Astrocyte (in vitro differentiated cells and primary cell): ENCODE results near the gene CHRNA4. TPM values are rescaled to one million over a fixed set of nuclear protein-coding genes. Genes with fewer than 3 reads are reported as not detected.

Source experiments
- DNase-seq: peaks from one replicate; pipeline ENCODE4 v3.0.0-alpha.2; 2010; ENCODE audit warnings: low read depth
- FAIRE-seq: peaks from 2 replicates; lab custom pipeline; 2011; peaks lifted over from hg19 to GRCh38; lab: Jason Lieb, UNC
- H2AFZ ChIP-seq: 2 replicates; pipeline ENCODE4 v1.6.0; 2012; ENCODE audit warnings: low read depth, low read length, inconsistent platforms
- H3K27ac ChIP-seq: 2 replicates; pipeline ENCODE4 v1.5.1; 2011; ENCODE audit warnings: low read depth, low read length, inconsistent platforms
- H3K27me3 ChIP-seq: 2 replicates; pipeline ENCODE4 v1.6.0; 2011; ENCODE audit warnings: low read length, inconsistent platforms; ENCODE audit not compliant: insufficient read depth
- H3K36me3 ChIP-seq: 2 replicates; pipeline ENCODE4 v1.5.1; 2011; ENCODE audit warnings: low read length, inconsistent platforms; ENCODE audit not compliant: insufficient read depth
- H3K4me1 ChIP-seq: 2 replicates; pipeline ENCODE4 v1.5.1; 2011; ENCODE audit warnings: low read length, inconsistent platforms; ENCODE audit not compliant: insufficient read depth
- H3K4me2 ChIP-seq: 2 replicates; pipeline ENCODE4 v1.6.0; 2012; ENCODE audit warnings: low read length, inconsistent platforms
- H3K4me3 ChIP-seq: 2 replicates; pipeline ENCODE4 v1.5.1; 2011; ENCODE audit warnings: low read depth, mild to moderate bottlenecking, low read length, inconsistent platforms; ENCODE audit not compliant: insufficient read depth
- H3K79me2 ChIP-seq: 2 replicates; pipeline ENCODE4 v1.6.0; 2012; ENCODE audit warnings: mild to moderate bottlenecking, low read length, inconsistent platforms; ENCODE audit not compliant: insufficient read depth
- H3K9ac ChIP-seq: 2 replicates; pipeline ENCODE4 v1.6.0; 2012; ENCODE audit warnings: mild to moderate bottlenecking, low read length, inconsistent platforms
- H3K9me3 ChIP-seq: 2 replicates; pipeline ENCODE4 v1.5.1; 2012; ENCODE audit warnings: low read depth, mild to moderate bottlenecking, low read length, inconsistent platforms; ENCODE audit not compliant: insufficient read depth
- H4K20me1 ChIP-seq: 2 replicates; pipeline ENCODE4 v1.6.0; 2012; ENCODE audit warnings: low read length, inconsistent platforms; ENCODE audit not compliant: insufficient read depth
- H3K27ac Mint-ChIP-seq: one replicate; pipeline ENCODE4 v1.8.0; 2021; ENCODE audit warnings: mild to moderate bottlenecking, mixed read lengths; ENCODE audit not compliant: unreplicated experiment
- H3K27me3 Mint-ChIP-seq: one replicate; pipeline ENCODE4 v1.8.0; 2021; ENCODE audit warnings: low read depth, mixed read lengths; ENCODE audit not compliant: unreplicated experiment
- H3K36me3 Mint-ChIP-seq: one replicate; pipeline ENCODE4 v1.8.0; 2021; ENCODE audit warnings: low read depth, mixed read lengths; ENCODE audit not compliant: unreplicated experiment
- H3K4me1 Mint-ChIP-seq: one replicate; pipeline ENCODE4 v1.8.0; 2021; ENCODE audit warnings: low read depth, mixed read lengths; ENCODE audit not compliant: unreplicated experiment
- H3K4me3 Mint-ChIP-seq: one replicate; pipeline ENCODE4 v1.8.0; 2021; ENCODE audit warnings: mild to moderate bottlenecking, moderate library complexity, mixed read lengths; ENCODE audit not compliant: unreplicated experiment
- H3K9me3 Mint-ChIP-seq: one replicate; pipeline ENCODE4 v1.8.0; 2021; ENCODE audit warnings: mild to moderate bottlenecking, mixed read lengths; ENCODE audit not compliant: unreplicated experiment
- EZH2 ChIP-seq: IDR thresholded peaks from 2 replicates; pipeline ENCODE4 v1.6.1; 2012; ENCODE audit warnings: mild to moderate bottlenecking, low read length, inconsistent platforms; ENCODE audit not compliant: insufficient read depth
- total RNA-seq: library from RNA; stranded (reverse); gene quantifications from 2 replicates; pipeline ENCODE4 v1.2.1, GENCODE V29; 2021
- TF ChIP-seq, protein P1 (sequence below): IDR thresholded peaks from 2 replicates; pipeline ENCODE4 v1.5.1; 2011; ENCODE audit warnings: low read depth, mild to moderate bottlenecking, inconsistent platforms, low read length, moderate library complexity; ENCODE audit not compliant: insufficient read depth

Gene CHRNA4
- total RNA-seq, 1 donor from 2014 or later = 1.8 TPM

DNA sequence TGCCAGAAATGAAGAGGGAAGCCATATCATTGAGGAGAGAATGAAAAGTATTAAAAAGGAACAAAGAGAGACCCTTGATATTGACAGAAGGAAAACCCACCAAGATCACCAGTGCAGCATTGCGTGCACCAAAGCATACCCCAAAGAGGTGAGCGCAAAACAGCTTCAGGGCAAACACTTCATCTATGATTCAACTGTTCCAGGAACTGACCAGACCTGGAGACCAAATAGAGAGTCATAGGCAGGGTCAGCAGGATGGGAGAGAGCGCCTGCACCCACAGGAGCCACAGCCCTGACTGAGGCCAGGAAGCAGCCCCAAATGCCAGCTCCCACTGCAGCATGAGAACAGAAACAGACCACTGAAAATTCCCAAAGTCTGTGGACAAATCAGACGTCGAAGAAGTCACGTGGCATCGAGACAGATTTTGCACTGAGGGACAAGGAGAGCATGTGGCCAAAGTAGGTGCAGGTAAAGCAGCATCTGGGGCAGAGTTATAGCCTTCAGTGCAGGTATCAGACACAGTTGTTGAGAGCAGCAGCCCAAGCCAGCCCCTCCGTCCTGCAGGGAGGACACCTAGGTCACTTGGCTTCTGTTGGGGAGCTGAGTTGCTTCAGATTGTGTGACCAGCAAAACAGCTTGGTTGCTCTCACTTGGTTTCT lies 29.3 kb downstream of the CHRNA4 start:
- Histone ChIP-seq H3K79me2 (no peaks in the 10 kb centered on the region), H3K4me3 (no peak overlapping the region), H4K20me1 (no peaks in the 10 kb centered on the region), H3K9me3 (peaks cover 6% of the 10 kb centered on the region), H3K27ac (no peak overlapping the region), H2AFZ (no peak overlapping the region), H3K27me3 (peaks cover 4% of the 10 kb centered on the region), H3K4me1 (no peaks in the 10 kb centered on the region), H3K9ac (no peak overlapping the region), H3K36me3 (no peaks in the 10 kb centered on the region), H3K4me2 (no peak overlapping the region)
- Mint-ChIP-seq H3K27ac (no peak overlapping the region), H3K4me3 (no peak overlapping the region), H3K4me1 (peaks cover 6% of the 10 kb centered on the region), H3K36me3 (peaks cover 15% of the 10 kb centered on the region), H3K9me3 (peaks cover 11% of the 10 kb centered on the region), H3K27me3 (peaks cover 13% of the 10 kb centered on the region)
- FAIRE-seq (no peak), DNase-seq (no peak)
- no peak for TF ChIP-seq EZH2
- TF ChIP-seq, protein P1, sequence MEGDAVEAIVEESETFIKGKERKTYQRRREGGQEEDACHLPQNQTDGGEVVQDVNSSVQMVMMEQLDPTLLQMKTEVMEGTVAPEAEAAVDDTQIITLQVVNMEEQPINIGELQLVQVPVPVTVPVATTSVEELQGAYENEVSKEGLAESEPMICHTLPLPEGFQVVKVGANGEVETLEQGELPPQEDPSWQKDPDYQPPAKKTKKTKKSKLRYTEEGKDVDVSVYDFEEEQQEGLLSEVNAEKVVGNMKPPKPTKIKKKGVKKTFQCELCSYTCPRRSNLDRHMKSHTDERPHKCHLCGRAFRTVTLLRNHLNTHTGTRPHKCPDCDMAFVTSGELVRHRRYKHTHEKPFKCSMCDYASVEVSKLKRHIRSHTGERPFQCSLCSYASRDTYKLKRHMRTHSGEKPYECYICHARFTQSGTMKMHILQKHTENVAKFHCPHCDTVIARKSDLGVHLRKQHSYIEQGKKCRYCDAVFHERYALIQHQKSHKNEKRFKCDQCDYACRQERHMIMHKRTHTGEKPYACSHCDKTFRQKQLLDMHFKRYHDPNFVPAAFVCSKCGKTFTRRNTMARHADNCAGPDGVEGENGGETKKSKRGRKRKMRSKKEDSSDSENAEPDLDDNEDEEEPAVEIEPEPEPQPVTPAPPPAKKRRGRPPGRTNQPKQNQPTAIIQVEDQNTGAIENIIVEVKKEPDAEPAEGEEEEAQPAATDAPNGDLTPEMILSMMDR = no peak

DNA sequence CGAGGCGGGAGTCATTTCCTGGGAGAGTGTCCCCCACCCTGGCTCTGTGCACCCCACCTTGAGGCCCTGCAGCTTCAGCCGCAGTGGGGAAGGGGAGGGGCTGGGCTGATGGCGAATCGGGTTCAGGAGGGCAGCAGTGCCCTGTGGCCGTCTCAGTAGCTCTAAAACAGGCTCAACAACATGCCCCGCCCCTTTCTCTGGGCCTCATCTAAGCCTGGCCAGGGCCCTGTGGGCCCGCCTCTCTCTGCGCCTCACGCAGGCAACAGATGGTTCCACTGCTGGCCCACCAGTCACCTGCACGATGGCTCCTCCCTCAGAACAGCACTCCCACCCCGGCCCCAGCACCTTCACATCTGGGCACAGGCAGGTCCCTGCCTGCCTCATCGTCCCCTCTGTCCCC lies 30.2 kb downstream of the CHRNA4 start:
- H3K4me1 Mint-ChIP-seq = peaks cover 3% of the 10 kb centered on the region
- DNase-seq = no peak
- no peak overlapping the region for H3K4me3 Mint-ChIP-seq
- Histone ChIP-seq H3K27me3 (no peaks in the 10 kb centered on the region), H3K36me3 (no peaks in the 10 kb centered on the region), H3K4me2 (no peak overlapping the region), H3K9ac (no peak overlapping the region), H3K27ac (no peak overlapping the region), H3K79me2 (no peaks in the 10 kb centered on the region), H3K9me3 (peaks cover 6% of the 10 kb centered on the region), H3K4me1 (no peaks in the 10 kb centered on the region), H3K4me3 (no peak overlapping the region), H2AFZ (no peak overlapping the region), H4K20me1 (no peaks in the 10 kb centered on the region)
- H3K27me3 Mint-ChIP-seq = peaks cover 12% of the 10 kb centered on the region
- H3K27ac Mint-ChIP-seq = no peak overlapping the region
- no peak for FAIRE-seq
- peaks cover 11% of the 10 kb centered on the region for H3K9me3 Mint-ChIP-seq
- H3K36me3 Mint-ChIP-seq = peaks cover 16% of the 10 kb centered on the region
- TF ChIP-seq EZH2 = no peak
- TF ChIP-seq, protein P1 = no peak

DNA sequence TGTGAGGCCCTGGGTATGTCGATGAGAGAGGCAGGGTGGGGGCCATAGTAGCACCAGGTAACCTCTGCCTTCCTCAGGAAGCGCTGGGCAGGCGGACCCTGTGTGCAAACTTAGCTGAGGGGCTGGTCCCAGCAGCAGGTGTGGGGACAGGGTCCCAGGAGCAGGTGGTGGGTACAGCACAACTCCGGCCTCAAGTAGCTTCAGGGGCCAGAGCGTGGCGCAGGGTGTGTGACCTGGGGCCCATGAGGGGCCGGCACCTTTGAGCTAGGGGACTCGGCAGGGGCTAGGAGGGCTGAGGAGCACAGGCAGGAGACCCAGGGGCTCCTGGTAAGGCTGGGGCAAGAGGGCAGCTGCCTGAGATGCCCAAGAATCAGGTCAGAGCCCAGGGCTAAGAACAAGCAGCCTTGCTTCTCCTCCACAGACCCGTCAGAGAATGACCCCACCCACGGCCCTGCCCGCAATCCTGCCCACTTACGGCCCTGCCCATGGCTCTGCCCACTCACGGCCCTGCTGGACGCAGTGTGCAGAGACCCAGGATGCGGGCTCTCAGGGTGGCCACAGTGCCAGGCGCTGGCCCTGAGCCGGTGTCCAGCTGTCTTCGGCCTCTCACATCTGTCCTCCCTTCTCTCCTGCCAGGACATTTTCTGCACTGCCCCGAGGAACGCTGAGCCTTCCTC lies 30.9 kb downstream of the CHRNA4 start:
- Histone ChIP-seq H3K79me2 (no peaks in the 10 kb centered on the region), H3K9ac (no peak overlapping the region), H3K4me2 (no peak overlapping the region), H4K20me1 (no peaks in the 10 kb centered on the region), H2AFZ (no peak overlapping the region), H3K27me3 (no peaks in the 10 kb centered on the region), H3K4me1 (no peaks in the 10 kb centered on the region), H3K4me3 (no peak overlapping the region), H3K27ac (no peak overlapping the region), H3K9me3 (peaks cover 6% of the 10 kb centered on the region), H3K36me3 (no peaks in the 10 kb centered on the region)
- DNase-seq = no peak
- H3K4me1 Mint-ChIP-seq = no peaks in the 10 kb centered on the region
- peaks cover 11% of the 10 kb centered on the region for H3K9me3 Mint-ChIP-seq
- TF ChIP-seq EZH2 = no peak
- TF ChIP-seq, protein P1 = no peak
- no peak for FAIRE-seq
- no peak overlapping the region for H3K27ac Mint-ChIP-seq
- peaks cover 7% of the 10 kb centered on the region for H3K27me3 Mint-ChIP-seq
- peaks cover 16% of the 10 kb centered on the region for H3K36me3 Mint-ChIP-seq
- no peak overlapping the region for H3K4me3 Mint-ChIP-seq
